IMR-90 (cell line): Measurements from ENCODE around the gene CPT1A. TPM values are rescaled to one million over a fixed set of nuclear protein-coding genes. Genes with fewer than 3 reads are reported as not detected.

Source experiments
- ATAC-seq: fragments of 200-7000 bp; cut with Tn5 transposase; 2 replicates; pipeline ENCODE4 v1.9.1; 2020; ENCODE audit warnings: low read depth, mild to moderate bottlenecking, moderate library complexity
- BruUV-seq: library from RNA; stranded (reverse); fragments of 400-500 nt; replicated peaks from 2 replicates; lab custom pipeline; 2021; lab: Mats Ljungman, UMichigan
- CTCF ChIA-PET: fragments of 300-600 bp; formaldehyde crosslinking; extraction: SDS; loops from one replicate; lab custom pipeline; 2021; ENCODE audit warnings: antibody characterized with exemption; lab: Yijun Ruan, JAX
- POLR2A ChIA-PET: fragments of 300-600 bp; sonication (Branson Sonifier 250); formaldehyde crosslinking; loops from one replicate; lab custom pipeline; 2022; ENCODE audit warnings: antibody characterized with exemption; ENCODE audit not compliant: unreplicated experiment; lab: Charles Lee
- DNase-seq: peaks from one replicate; pipeline ENCODE4 v3.0.0; 2013
- H2AFZ ChIP-seq: replicated peaks from 2 replicates; pipeline ENCODE3; 2013; ENCODE audit warnings: low read length, mild to moderate bottlenecking; ENCODE audit not compliant: poor library complexity
- H2AK5ac ChIP-seq: 2 replicates; pipeline ENCODE4 v1.6.1; 2013; ENCODE audit warnings: low read depth, low read length, inconsistent platforms
- H2AK9ac ChIP-seq: replicated peaks from 2 replicates; pipeline ENCODE3; 2013; ENCODE audit warnings: mild to moderate bottlenecking, low read depth, low read length, moderate library complexity; ENCODE audit not compliant: poor library complexity
- H2BK120ac ChIP-seq: 2 replicates; pipeline ENCODE4 v1.6.1; 2013; ENCODE audit warnings: low read depth, low read length, inconsistent platforms
- H2BK15ac ChIP-seq: 3 replicates; pipeline ENCODE4 v1.6.1; 2013; ENCODE audit warnings: low read depth, low read length, inconsistent platforms
- H2BK20ac ChIP-seq: 2 replicates; pipeline ENCODE4 v1.6.1; 2013; ENCODE audit warnings: low read depth, mild to moderate bottlenecking, inconsistent platforms, low read length, moderate library complexity
- H2BK5ac ChIP-seq: 2 replicates; pipeline ENCODE4 v1.6.1; 2013; ENCODE audit warnings: mild to moderate bottlenecking, low read depth, low read length, inconsistent platforms; ENCODE audit not compliant: poor library complexity, severe bottlenecking
- H3K14ac ChIP-seq: replicated peaks from 2 replicates; pipeline ENCODE4 v1.6.1; 2013; ENCODE audit warnings: low read depth, low read length, inconsistent platforms
- H3K18ac ChIP-seq: 2 replicates; pipeline ENCODE4 v1.6.1; 2013; ENCODE audit warnings: low read depth, low read length, control low read depth
- H3K23ac ChIP-seq: 2 replicates; pipeline ENCODE4 v1.6.1; 2013; ENCODE audit warnings: low read depth, low read length, inconsistent platforms
- H3K27ac ChIP-seq: 2 replicates; pipeline ENCODE4 v1.5.1; 2013; ENCODE audit warnings: mild to moderate bottlenecking, control low read depth, low read length; ENCODE audit not compliant: insufficient read depth
- H3K27me3 ChIP-seq: 2 replicates; pipeline ENCODE4 v1.6.1; 2013; ENCODE audit warnings: low read length; ENCODE audit not compliant: control insufficient read depth, insufficient read depth
- H3K36me3 ChIP-seq: 2 replicates; pipeline ENCODE4 v1.6.1; 2013; ENCODE audit warnings: low read length, mixed read lengths; ENCODE audit not compliant: control insufficient read depth, insufficient read depth
- H3K4ac ChIP-seq: 2 replicates; pipeline ENCODE4 v1.6.1; 2013; ENCODE audit warnings: low read depth, low read length, inconsistent platforms
- H3K4me1 ChIP-seq: 2 replicates; pipeline ENCODE4 v1.6.1; 2013; ENCODE audit warnings: low read length, mixed read lengths; ENCODE audit not compliant: control insufficient read depth, insufficient read depth
- H3K4me2 ChIP-seq: 2 replicates; pipeline ENCODE4 v1.6.1; 2013; ENCODE audit warnings: low read depth, mild to moderate bottlenecking, control low read depth, low read length, moderate library complexity
- H3K4me3 ChIP-seq: 2 replicates; pipeline ENCODE4 v1.5.1; 2013; ENCODE audit warnings: low read depth, mild to moderate bottlenecking, control low read depth, low read length, moderate library complexity; ENCODE audit not compliant: insufficient read depth
- H3K56ac ChIP-seq: 2 replicates; pipeline ENCODE4 v1.6.1; 2013; ENCODE audit warnings: low read length, inconsistent platforms; ENCODE audit not compliant: insufficient read depth; ENCODE audit errors: extremely low read depth
- H3K79me1 ChIP-seq, 2 experiments: 2 replicates each; pipeline ENCODE4 v1.6.1; 2013; ENCODE audit warnings: low read length in 2 of 2, inconsistent platforms in 1 of 2, low read depth in 1 of 2
- H3K9ac ChIP-seq: 2 replicates; pipeline ENCODE4 v1.6.1; 2013; ENCODE audit warnings: low read depth, low read length, control low read depth
- H3K9me1 ChIP-seq: 2 replicates; pipeline ENCODE4 v1.6.1; 2013; ENCODE audit warnings: low read length, inconsistent platforms; ENCODE audit not compliant: insufficient read depth
- H3K9me3 ChIP-seq: 2 replicates; pipeline ENCODE4 v1.6.1; 2013; ENCODE audit warnings: low read length; ENCODE audit not compliant: control insufficient read depth, insufficient read depth
- H4K20me1 ChIP-seq: 2 replicates; pipeline ENCODE4 v1.6.1; 2013; ENCODE audit warnings: low read length, inconsistent platforms; ENCODE audit not compliant: insufficient read depth
- H4K5ac ChIP-seq: 2 replicates; pipeline ENCODE4 v1.6.1; 2013; ENCODE audit warnings: mild to moderate bottlenecking, low read depth, low read length, control low read depth
- H4K8ac ChIP-seq, 2 experiments: 2 replicates each; pipeline ENCODE4 v1.6.1; 2013; ENCODE audit warnings: low read depth in 2 of 2, low read length in 2 of 2, control low read depth in 1 of 2, inconsistent platforms in 1 of 2
- H4K91ac ChIP-seq: 2 replicates; pipeline ENCODE4 v1.6.1; 2013; ENCODE audit warnings: low read depth, low read length, inconsistent platforms; ENCODE audit not compliant: insufficient read depth
- BHLHE40 ChIP-seq: fragments of 150-350 bp; IDR thresholded peaks from 2 replicates; pipeline ENCODE4 v1.6.1; 2016; ENCODE audit warnings: mild to moderate bottlenecking, low read depth, low read length
- CEBPB ChIP-seq: IDR thresholded peaks from 2 replicates; pipeline ENCODE4 v1.6.1; 2012; ENCODE audit warnings: low read depth, low read length, improper control_type of control experiment
- CHD1 ChIP-seq: IDR thresholded peaks from 2 replicates; pipeline ENCODE4 v1.6.1; 2012; ENCODE audit warnings: low read depth, low read length, improper control_type of control experiment
- ELK1 ChIP-seq: fragments of 150-350 bp; IDR thresholded peaks from 2 replicates; pipeline ENCODE4 v1.6.1; 2016; ENCODE audit warnings: low read depth, mild to moderate bottlenecking, low read length, moderate library complexity, borderline replicate concordance
- FOS ChIP-seq: fragments of 150-350 bp; IDR thresholded peaks from 2 replicates; pipeline ENCODE4 v1.6.1; 2016; ENCODE audit warnings: low read depth, low read length
- MAFK ChIP-seq: IDR thresholded peaks from 2 replicates; pipeline ENCODE4 v1.6.1; 2012; ENCODE audit warnings: low read depth, low read length, improper control_type of control experiment
- MAZ ChIP-seq: IDR thresholded peaks from 2 replicates; pipeline ENCODE4 v1.6.1; 2012; ENCODE audit warnings: low read depth, mild to moderate bottlenecking, low read length, improper control_type of control experiment, moderate library complexity, borderline replicate concordance
- MXI1 ChIP-seq: IDR thresholded peaks from 2 replicates; pipeline ENCODE4 v1.6.1; 2012; ENCODE audit warnings: low read depth, mild to moderate bottlenecking, low read length, moderate library complexity, borderline replicate concordance
- NFE2L2 ChIP-seq: fragments of 150-350 bp; IDR thresholded peaks from 2 replicates; pipeline ENCODE4 v1.6.1; 2016; ENCODE audit warnings: low read depth, mild to moderate bottlenecking, low read length
- POLR2A ChIP-seq: IDR thresholded peaks from 2 replicates; pipeline ENCODE4 v1.6.1; 2012; ENCODE audit warnings: mild to moderate bottlenecking, low read depth, low read length
- RAD21 ChIP-seq: IDR thresholded peaks from 2 replicates; pipeline ENCODE4 v1.6.1; 2012; ENCODE audit warnings: low read length, improper control_type of control experiment
- RCOR1 ChIP-seq: IDR thresholded peaks from 2 replicates; pipeline ENCODE4 v1.6.1; 2012; ENCODE audit warnings: mild to moderate bottlenecking, low read length, improper control_type of control experiment; ENCODE audit not compliant: insufficient replicate concordance
- RFX5 ChIP-seq: IDR thresholded peaks from 2 replicates; pipeline ENCODE4 v1.8.0; 2012; ENCODE audit warnings: low read depth, mild to moderate bottlenecking, low read length, moderate library complexity
- SMC3 ChIP-seq: fragments of 150-350 bp; IDR thresholded peaks from 2 replicates; pipeline ENCODE4 v1.6.1; 2016; ENCODE audit warnings: low read depth, mild to moderate bottlenecking, antibody characterized with exemption, low read length, moderate library complexity
- whole genome bisulfite sequencing, 2 experiments: methylation state at CpG; one replicate each; pipeline versions ENCODE4 v1.1.5 to v1.1.7; 2013; ENCODE audit warnings: missing lambda C conversion rate in 2 of 2; ENCODE audit not compliant: insufficient read length in 1 of 2; ENCODE audit errors: extremely low coverage in 2 of 2; 5-methylcytosine and 5-hydroxymethylcytosine counted together
- dilution Hi-C: fragments of 300-500 bp; cut with HindIII; formaldehyde crosslinking; loops from one replicate; pipeline ENCODE4 v1.14.3; 2018; ENCODE audit warnings: low sequenced_read_pairs; ENCODE audit not compliant: unreplicated experiment
- in situ Hi-C: fragments of 300-500 bp; cut with MboI; formaldehyde crosslinking; loops from 3 replicates; pipeline ENCODE4 v1.14.3; 2019; ENCODE audit warnings: low sequenced_read_pairs, inconsistent platforms, mixed read lengths
- intact Hi-C: fragments of 100-400 bp; cut with micrococcal nuclease; formaldehyde crosslinking; loops from 2 replicates; pipeline ENCODE4 v1.10.0; 2022
- polyA plus RNA-seq, 3 experiments: library from polyadenylated mRNA; depleted of rRNA; stranded (reverse); fragments of >200 nt; gene quantifications; 2 replicates each; pipeline ENCODE4 v1.2.3, GENCODE V29; 2012; ENCODE audit warnings: low replicate concordance in 1 of 3
- total RNA-seq: library from RNA; depleted of rRNA; stranded (reverse); fragments of >200 nt; gene quantifications from 2 replicates; pipeline ENCODE4 v1.2.3, GENCODE V29; 2012
- TF ChIP-seq, protein P1 (sequence below): fragments of 150-350 bp; IDR thresholded peaks from 2 replicates; pipeline ENCODE4 v1.6.1; 2017; ENCODE audit warnings: mild to moderate bottlenecking, antibody characterized with exemption, low read length, low read depth
- TF ChIP-seq, protein P2 (sequence below): conservative IDR thresholded peaks from 2 replicates; pipeline ENCODE4 v1.5.1; 2012; ENCODE audit warnings: mild to moderate bottlenecking, low read depth, low read length, improper control_type of control experiment

CPT1A gene
- total and polyA plus RNA-seq, 2 of the 4 experiments (the other 2 are of a cell fraction) = 15.4 to 21.3 TPM

GRCh38 chr11:68775951-68776388 is 65.7 kb downstream of the CPT1A start:
- H3K9me3 ChIP-seq = no peaks in the 10 kb centered on the region
- no peak overlapping the region for H2BK20ac ChIP-seq
- DNase-seq (no peak), ATAC-seq (no peak)
- in situ Hi-C loops (no loop called here), intact Hi-C loops (no loop called here), dilution Hi-C loops (no loop called here)
- H3K4me3 ChIP-seq = no peak overlapping the region
- no peaks in the 10 kb centered on the region for H3K79me1 ChIP-seq
- H4K20me1 ChIP-seq = no peaks in the 10 kb centered on the region; the same call in 1 of the 2 replicates
- H2BK15ac ChIP-seq = no peak overlapping the region
- TF ChIP-seq CEBPB = no peak
- TF ChIP-seq MAZ = no peak
- no peak for TF ChIP-seq BHLHE40
- no peak for TF ChIP-seq RAD21
- TF ChIP-seq FOS = no peak
- no peak for TF ChIP-seq ELK1
- TF ChIP-seq POLR2A = no peak
- TF ChIP-seq, protein P1, sequence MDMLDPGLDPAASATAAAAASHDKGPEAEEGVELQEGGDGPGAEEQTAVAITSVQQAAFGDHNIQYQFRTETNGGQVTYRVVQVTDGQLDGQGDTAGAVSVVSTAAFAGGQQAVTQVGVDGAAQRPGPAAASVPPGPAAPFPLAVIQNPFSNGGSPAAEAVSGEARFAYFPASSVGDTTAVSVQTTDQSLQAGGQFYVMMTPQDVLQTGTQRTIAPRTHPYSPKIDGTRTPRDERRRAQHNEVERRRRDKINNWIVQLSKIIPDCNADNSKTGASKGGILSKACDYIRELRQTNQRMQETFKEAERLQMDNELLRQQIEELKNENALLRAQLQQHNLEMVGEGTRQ = no peak
- TF ChIP-seq RFX5 = no peak
- no peak for TF ChIP-seq NFE2L2
- no peak for TF ChIP-seq SMC3
- TF ChIP-seq MXI1 = no peak
- no peak for TF ChIP-seq RCOR1
- TF ChIP-seq MAFK = no peak
- TF ChIP-seq, protein P2, sequence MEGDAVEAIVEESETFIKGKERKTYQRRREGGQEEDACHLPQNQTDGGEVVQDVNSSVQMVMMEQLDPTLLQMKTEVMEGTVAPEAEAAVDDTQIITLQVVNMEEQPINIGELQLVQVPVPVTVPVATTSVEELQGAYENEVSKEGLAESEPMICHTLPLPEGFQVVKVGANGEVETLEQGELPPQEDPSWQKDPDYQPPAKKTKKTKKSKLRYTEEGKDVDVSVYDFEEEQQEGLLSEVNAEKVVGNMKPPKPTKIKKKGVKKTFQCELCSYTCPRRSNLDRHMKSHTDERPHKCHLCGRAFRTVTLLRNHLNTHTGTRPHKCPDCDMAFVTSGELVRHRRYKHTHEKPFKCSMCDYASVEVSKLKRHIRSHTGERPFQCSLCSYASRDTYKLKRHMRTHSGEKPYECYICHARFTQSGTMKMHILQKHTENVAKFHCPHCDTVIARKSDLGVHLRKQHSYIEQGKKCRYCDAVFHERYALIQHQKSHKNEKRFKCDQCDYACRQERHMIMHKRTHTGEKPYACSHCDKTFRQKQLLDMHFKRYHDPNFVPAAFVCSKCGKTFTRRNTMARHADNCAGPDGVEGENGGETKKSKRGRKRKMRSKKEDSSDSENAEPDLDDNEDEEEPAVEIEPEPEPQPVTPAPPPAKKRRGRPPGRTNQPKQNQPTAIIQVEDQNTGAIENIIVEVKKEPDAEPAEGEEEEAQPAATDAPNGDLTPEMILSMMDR = no peak
- no peak for TF ChIP-seq CHD1
- no peak overlapping the region for H2BK120ac ChIP-seq
- no peaks in the 10 kb centered on the region for H3K27me3 ChIP-seq
- H2BK5ac ChIP-seq = no peak overlapping the region
- H2AK9ac ChIP-seq = no peak overlapping the region
- POLR2A ChIA-PET = no interaction called here
- no peak overlapping the region for H4K5ac ChIP-seq
- no peak overlapping the region for H3K23ac ChIP-seq
- peaks cover 2% of the 10 kb centered on the region; the same call in 1 of the 2 replicates for H3K4me1 ChIP-seq
- H3K4ac ChIP-seq = no peak overlapping the region
- H3K14ac ChIP-seq = no peak overlapping the region
- no peak overlapping the region for H3K18ac ChIP-seq
- no peak overlapping the region for H3K4me2 ChIP-seq
- H3K9ac ChIP-seq = no peak overlapping the region
- no peak overlapping the region for H4K91ac ChIP-seq
- H4K8ac ChIP-seq = no peak overlapping the region
- BruUV-seq = no TSS peak
- peaks cover 66% of the 10 kb centered on the region for H3K36me3 ChIP-seq
- CTCF ChIA-PET = no interaction called here
- no peak overlapping the region for H3K27ac ChIP-seq
- H3K9me1 ChIP-seq = no peaks in the 10 kb centered on the region
- WGBS, 2 experiments = 100% methylated on average over 2 of the region's 4 CpGs; no CpG with 5 or more reads in 1 of the 2 experiments
- H2AK5ac ChIP-seq = no peak overlapping the region
- H2AFZ ChIP-seq = no peak overlapping the region
- H3K56ac ChIP-seq = no peak overlapping the region
